IMR-90 (cell line): ENCODE results near the gene FMN1. TPM values are rescaled to one million over a fixed set of nuclear protein-coding genes. Genes with fewer than 3 reads are reported as not detected.

Experiments used
- ATAC-seq: fragments of 200-7000 bp; cut with Tn5 transposase; 2 replicates; pipeline ENCODE4 v1.9.1; 2020; ENCODE audit warnings: low read depth, mild to moderate bottlenecking, moderate library complexity
- BruUV-seq: library from RNA; stranded (reverse); fragments of 400-500 nt; replicated peaks from 2 replicates; lab custom pipeline; 2021; lab: Mats Ljungman, UMichigan
- CTCF ChIA-PET: fragments of 300-600 bp; formaldehyde crosslinking; extraction: SDS; loops from one replicate; lab custom pipeline; 2021; ENCODE audit warnings: antibody characterized with exemption; lab: Yijun Ruan, JAX
- POLR2A ChIA-PET: fragments of 300-600 bp; sonication (Branson Sonifier 250); formaldehyde crosslinking; loops from one replicate; lab custom pipeline; 2022; ENCODE audit warnings: antibody characterized with exemption; ENCODE audit not compliant: unreplicated experiment; lab: Charles Lee
- DNase-seq: peaks from one replicate; pipeline ENCODE4 v3.0.0; 2013
- H2AFZ ChIP-seq: replicated peaks from 2 replicates; pipeline ENCODE3; 2013; ENCODE audit warnings: low read length, mild to moderate bottlenecking; ENCODE audit not compliant: poor library complexity
- H2AK5ac ChIP-seq: 2 replicates; pipeline ENCODE4 v1.6.1; 2013; ENCODE audit warnings: low read depth, low read length, inconsistent platforms
- H2AK9ac ChIP-seq: replicated peaks from 2 replicates; pipeline ENCODE3; 2013; ENCODE audit warnings: mild to moderate bottlenecking, low read depth, low read length, moderate library complexity; ENCODE audit not compliant: poor library complexity
- H2BK120ac ChIP-seq: 2 replicates; pipeline ENCODE4 v1.6.1; 2013; ENCODE audit warnings: low read depth, low read length, inconsistent platforms
- H2BK15ac ChIP-seq: 3 replicates; pipeline ENCODE4 v1.6.1; 2013; ENCODE audit warnings: low read depth, low read length, inconsistent platforms
- H2BK20ac ChIP-seq: 2 replicates; pipeline ENCODE4 v1.6.1; 2013; ENCODE audit warnings: low read depth, mild to moderate bottlenecking, inconsistent platforms, low read length, moderate library complexity
- H2BK5ac ChIP-seq: 2 replicates; pipeline ENCODE4 v1.6.1; 2013; ENCODE audit warnings: mild to moderate bottlenecking, low read depth, low read length, inconsistent platforms; ENCODE audit not compliant: poor library complexity, severe bottlenecking
- H3K14ac ChIP-seq: replicated peaks from 2 replicates; pipeline ENCODE4 v1.6.1; 2013; ENCODE audit warnings: low read depth, low read length, inconsistent platforms
- H3K18ac ChIP-seq: 2 replicates; pipeline ENCODE4 v1.6.1; 2013; ENCODE audit warnings: low read depth, low read length, control low read depth
- H3K23ac ChIP-seq: 2 replicates; pipeline ENCODE4 v1.6.1; 2013; ENCODE audit warnings: low read depth, low read length, inconsistent platforms
- H3K27ac ChIP-seq: 2 replicates; pipeline ENCODE4 v1.5.1; 2013; ENCODE audit warnings: mild to moderate bottlenecking, control low read depth, low read length; ENCODE audit not compliant: insufficient read depth
- H3K27me3 ChIP-seq: 2 replicates; pipeline ENCODE4 v1.6.1; 2013; ENCODE audit warnings: low read length; ENCODE audit not compliant: control insufficient read depth, insufficient read depth
- H3K36me3 ChIP-seq: 2 replicates; pipeline ENCODE4 v1.6.1; 2013; ENCODE audit warnings: low read length, mixed read lengths; ENCODE audit not compliant: control insufficient read depth, insufficient read depth
- H3K4ac ChIP-seq: 2 replicates; pipeline ENCODE4 v1.6.1; 2013; ENCODE audit warnings: low read depth, low read length, inconsistent platforms
- H3K4me1 ChIP-seq: 2 replicates; pipeline ENCODE4 v1.6.1; 2013; ENCODE audit warnings: low read length, mixed read lengths; ENCODE audit not compliant: control insufficient read depth, insufficient read depth
- H3K4me2 ChIP-seq: 2 replicates; pipeline ENCODE4 v1.6.1; 2013; ENCODE audit warnings: low read depth, mild to moderate bottlenecking, control low read depth, low read length, moderate library complexity
- H3K4me3 ChIP-seq: 2 replicates; pipeline ENCODE4 v1.5.1; 2013; ENCODE audit warnings: low read depth, mild to moderate bottlenecking, control low read depth, low read length, moderate library complexity; ENCODE audit not compliant: insufficient read depth
- H3K56ac ChIP-seq: 2 replicates; pipeline ENCODE4 v1.6.1; 2013; ENCODE audit warnings: low read length, inconsistent platforms; ENCODE audit not compliant: insufficient read depth; ENCODE audit errors: extremely low read depth
- H3K79me1 ChIP-seq, 2 experiments: 2 replicates each; pipeline ENCODE4 v1.6.1; 2013; ENCODE audit warnings: low read length in 2 of 2, inconsistent platforms in 1 of 2, low read depth in 1 of 2
- H3K9ac ChIP-seq: 2 replicates; pipeline ENCODE4 v1.6.1; 2013; ENCODE audit warnings: low read depth, low read length, control low read depth
- H3K9me1 ChIP-seq: 2 replicates; pipeline ENCODE4 v1.6.1; 2013; ENCODE audit warnings: low read length, inconsistent platforms; ENCODE audit not compliant: insufficient read depth
- H3K9me3 ChIP-seq: 2 replicates; pipeline ENCODE4 v1.6.1; 2013; ENCODE audit warnings: low read length; ENCODE audit not compliant: control insufficient read depth, insufficient read depth
- H4K20me1 ChIP-seq: 2 replicates; pipeline ENCODE4 v1.6.1; 2013; ENCODE audit warnings: low read length, inconsistent platforms; ENCODE audit not compliant: insufficient read depth
- H4K5ac ChIP-seq: 2 replicates; pipeline ENCODE4 v1.6.1; 2013; ENCODE audit warnings: mild to moderate bottlenecking, low read depth, low read length, control low read depth
- H4K8ac ChIP-seq, 2 experiments: 2 replicates each; pipeline ENCODE4 v1.6.1; 2013; ENCODE audit warnings: low read depth in 2 of 2, low read length in 2 of 2, control low read depth in 1 of 2, inconsistent platforms in 1 of 2
- H4K91ac ChIP-seq: 2 replicates; pipeline ENCODE4 v1.6.1; 2013; ENCODE audit warnings: low read depth, low read length, inconsistent platforms; ENCODE audit not compliant: insufficient read depth
- BHLHE40 ChIP-seq: fragments of 150-350 bp; IDR thresholded peaks from 2 replicates; pipeline ENCODE4 v1.6.1; 2016; ENCODE audit warnings: mild to moderate bottlenecking, low read depth, low read length
- CEBPB ChIP-seq: IDR thresholded peaks from 2 replicates; pipeline ENCODE4 v1.6.1; 2012; ENCODE audit warnings: low read depth, low read length, improper control_type of control experiment
- FOS ChIP-seq: fragments of 150-350 bp; IDR thresholded peaks from 2 replicates; pipeline ENCODE4 v1.6.1; 2016; ENCODE audit warnings: low read depth, low read length
- POLR2A ChIP-seq: IDR thresholded peaks from 2 replicates; pipeline ENCODE4 v1.6.1; 2012; ENCODE audit warnings: mild to moderate bottlenecking, low read depth, low read length
- RAD21 ChIP-seq: IDR thresholded peaks from 2 replicates; pipeline ENCODE4 v1.6.1; 2012; ENCODE audit warnings: low read length, improper control_type of control experiment
- RCOR1 ChIP-seq: IDR thresholded peaks from 2 replicates; pipeline ENCODE4 v1.6.1; 2012; ENCODE audit warnings: mild to moderate bottlenecking, low read length, improper control_type of control experiment; ENCODE audit not compliant: insufficient replicate concordance
- WGBS, 2 experiments: methylation state at CpG; one replicate each; pipeline versions ENCODE4 v1.1.5 to v1.1.7; 2013; ENCODE audit warnings: missing lambda C conversion rate in 2 of 2; ENCODE audit not compliant: insufficient read length in 1 of 2; ENCODE audit errors: extremely low coverage in 2 of 2; 5-methylcytosine and 5-hydroxymethylcytosine counted together
- dilution Hi-C: fragments of 300-500 bp; cut with HindIII; formaldehyde crosslinking; loops from one replicate; pipeline ENCODE4 v1.14.3; 2018; ENCODE audit warnings: low sequenced_read_pairs; ENCODE audit not compliant: unreplicated experiment
- in situ Hi-C: fragments of 300-500 bp; cut with MboI; formaldehyde crosslinking; loops from 3 replicates; pipeline ENCODE4 v1.14.3; 2019; ENCODE audit warnings: low sequenced_read_pairs, inconsistent platforms, mixed read lengths
- intact Hi-C: fragments of 100-400 bp; cut with micrococcal nuclease; formaldehyde crosslinking; loops from 2 replicates; pipeline ENCODE4 v1.10.0; 2022
- polyA plus RNA-seq, 3 experiments: library from polyadenylated mRNA; depleted of rRNA; stranded (reverse); fragments of >200 nt; gene quantifications; 2 replicates each; pipeline ENCODE4 v1.2.3, GENCODE V29; 2012; ENCODE audit warnings: low replicate concordance in 1 of 3
- total RNA-seq: library from RNA; depleted of rRNA; stranded (reverse); fragments of >200 nt; gene quantifications from 2 replicates; pipeline ENCODE4 v1.2.3, GENCODE V29; 2012
- TF ChIP-seq, protein P1 (sequence below): fragments of 150-350 bp; IDR thresholded peaks from 2 replicates; pipeline ENCODE4 v1.6.1; 2017; ENCODE audit warnings: mild to moderate bottlenecking, antibody characterized with exemption, low read length, low read depth
- TF ChIP-seq, protein P2 (sequence below): fragments of 150-350 bp; IDR thresholded peaks from 2 replicates; pipeline ENCODE4 v1.6.1; 2016; ENCODE audit warnings: low read depth, mild to moderate bottlenecking, low read length, moderate library complexity, borderline replicate concordance

The FMN1 gene
- total and polyA plus RNA-seq, 2 of the 4 experiments (the other 2 are of a cell fraction), result 7.3 to 17.6 TPM

DNA sequence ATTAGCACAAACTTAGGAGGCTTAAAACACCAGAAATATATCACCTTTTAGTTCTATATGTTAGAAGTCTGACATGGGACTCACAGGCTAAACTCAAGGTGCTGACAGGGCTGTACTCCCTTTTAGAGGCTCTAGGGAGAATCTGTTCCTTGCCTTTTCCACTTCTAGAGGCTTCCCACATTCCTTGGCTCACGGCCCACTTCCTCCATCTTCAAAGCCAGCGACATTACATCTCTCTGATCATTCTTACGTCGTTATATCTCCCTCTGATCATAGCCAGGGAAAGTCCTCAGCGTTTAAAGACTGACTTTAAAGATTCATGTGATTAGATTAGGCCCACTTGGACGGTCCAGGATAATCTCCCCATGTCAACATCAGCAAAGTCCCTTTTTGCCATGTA lies 310.4 kb downstream of the FMN1 start:
- no peaks in the 10 kb centered on the region for H3K9me3 ChIP-seq
- H3K79me1 ChIP-seq, result peaks cover 17 to 54% of the 10 kb centered on the region in 2 experiments
- H3K4ac ChIP-seq, result peak overlapping the region; percentile 85
- DNase-seq, result peak; percentile 54
- H3K27me3 ChIP-seq, result no peaks in the 10 kb centered on the region
- peak overlapping the region; percentile 79 for H2BK20ac ChIP-seq
- peak overlapping the region; percentile 23 for H2AK9ac ChIP-seq
- no peak overlapping the region for H3K4me2 ChIP-seq
- peak overlapping the region; percentile 32 to 91; a peak in 3 of 4 replicates for H4K8ac ChIP-seq
- H3K9me1 ChIP-seq, result peaks cover 19% of the 10 kb centered on the region
- H4K5ac ChIP-seq, result peak overlapping the region; percentile 94
- peak overlapping the region; percentile 16; the same call in 1 of the 2 replicates for H2AK5ac ChIP-seq
- peak overlapping the region; percentile 75; the same call in 1 of the 2 replicates for H3K27ac ChIP-seq
- peaks cover 9% of the 10 kb centered on the region; the same call in 1 of the 2 replicates for H3K36me3 ChIP-seq
- CTCF ChIA-PET, result no interaction called here
- H2BK120ac ChIP-seq, result peak overlapping the region; percentile 88
- H3K23ac ChIP-seq, result peak overlapping the region; percentile 53
- H2AFZ ChIP-seq, result no peak overlapping the region
- dilution Hi-C loops, result no loop called here
- H3K18ac ChIP-seq, result peak overlapping the region; percentile 96
- POLR2A ChIA-PET, result no interaction called here
- peak overlapping the region; percentile 85 for H2BK5ac ChIP-seq
- H2BK15ac ChIP-seq, result peak overlapping the region; percentile 82; the same call in 2 of the 3 replicates
- TF ChIP-seq POLR2A (no peak), FOS (no peak), CEBPB (no peak), RCOR1 (no peak), RAD21 (no peak), BHLHE40 (no peak)
- TF ChIP-seq, protein P1, sequence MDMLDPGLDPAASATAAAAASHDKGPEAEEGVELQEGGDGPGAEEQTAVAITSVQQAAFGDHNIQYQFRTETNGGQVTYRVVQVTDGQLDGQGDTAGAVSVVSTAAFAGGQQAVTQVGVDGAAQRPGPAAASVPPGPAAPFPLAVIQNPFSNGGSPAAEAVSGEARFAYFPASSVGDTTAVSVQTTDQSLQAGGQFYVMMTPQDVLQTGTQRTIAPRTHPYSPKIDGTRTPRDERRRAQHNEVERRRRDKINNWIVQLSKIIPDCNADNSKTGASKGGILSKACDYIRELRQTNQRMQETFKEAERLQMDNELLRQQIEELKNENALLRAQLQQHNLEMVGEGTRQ, result no peak
- TF ChIP-seq, protein P2, sequence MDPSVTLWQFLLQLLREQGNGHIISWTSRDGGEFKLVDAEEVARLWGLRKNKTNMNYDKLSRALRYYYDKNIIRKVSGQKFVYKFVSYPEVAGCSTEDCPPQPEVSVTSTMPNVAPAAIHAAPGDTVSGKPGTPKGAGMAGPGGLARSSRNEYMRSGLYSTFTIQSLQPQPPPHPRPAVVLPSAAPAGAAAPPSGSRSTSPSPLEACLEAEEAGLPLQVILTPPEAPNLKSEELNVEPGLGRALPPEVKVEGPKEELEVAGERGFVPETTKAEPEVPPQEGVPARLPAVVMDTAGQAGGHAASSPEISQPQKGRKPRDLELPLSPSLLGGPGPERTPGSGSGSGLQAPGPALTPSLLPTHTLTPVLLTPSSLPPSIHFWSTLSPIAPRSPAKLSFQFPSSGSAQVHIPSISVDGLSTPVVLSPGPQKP, result no peak
- H3K9ac ChIP-seq, result peak overlapping the region; percentile 35; the same call in 1 of the 2 replicates
- H3K4me3 ChIP-seq, result no peak overlapping the region
- intact Hi-C loops, result no loop called here
- no peak for ATAC-seq
- H3K56ac ChIP-seq, result no peak overlapping the region
- peak overlapping the region; percentile 62 for H4K91ac ChIP-seq
- BruUV-seq, result no TSS peak
- in situ Hi-C loops, result no loop called here
- no peaks in the 10 kb centered on the region for H4K20me1 ChIP-seq
- H3K14ac ChIP-seq, result peak overlapping the region; percentile 70
- 31% methylated on average over 2 of the region's 6 CpGs; no CpG with 5 or more reads in 1 of the 2 experiments for WGBS, 2 experiments
- peaks cover 15% of the 10 kb centered on the region for H3K4me1 ChIP-seq
